ENCODE results near the gene RAB4A. TPM values are rescaled to one million over a fixed set of nuclear protein-coding genes. Genes with fewer than 3 reads are reported as not detected.

RAB4A gene
- total and polyA plus RNA-seq, 2 of the 8 experiments (the other 6 are each of a cell fraction or from before 2014, with no cell fraction given), result 13.3 to 68.8 TPM

DNA sequence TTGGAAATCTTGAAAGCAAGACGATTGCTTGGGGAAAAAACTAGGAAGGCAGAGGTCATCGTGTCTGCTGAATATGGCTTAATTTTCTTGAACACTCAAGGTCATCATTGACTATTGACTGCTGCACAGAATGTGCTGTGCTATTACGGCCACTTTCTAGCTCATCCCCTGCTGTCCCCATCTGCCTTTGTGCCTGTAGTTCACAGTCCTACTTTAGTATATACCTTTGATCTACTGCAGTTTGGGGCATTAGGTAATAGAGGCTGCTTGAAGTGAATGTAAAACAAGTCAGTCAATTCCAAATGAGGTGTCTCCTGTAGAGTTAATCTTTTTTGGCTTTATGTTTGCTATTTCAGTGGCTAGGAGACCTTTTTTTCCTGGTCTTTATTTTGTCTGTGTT is 8.3 kb downstream of the RAB4A start:
- POLR2A ChIA-PET (ENCODE audit: partially characterized antibody), result no interaction called here
- H3K79me2 ChIP-seq (ENCODE audit: control insufficient read depth in 1 of 2, insufficient read depth in 2 of 2, low read length in 2 of 2), result peaks cover 6 to 87% of the 10 kb centered on the region in 2 experiments
- H3K9ac ChIP-seq (replicated peaks in 1 of 4; ENCODE audit: extremely low read depth in 1 of 4, low read depth in 3 of 4, low read length in 3 of 4), result no peak overlapping the region
- no peak overlapping the region for H4K91ac ChIP-seq (replicated peaks; ENCODE audit: insufficient read length, low read length)
- H3K18ac ChIP-seq (ENCODE audit: extremely low read depth, low read length), result no peak overlapping the region
- H3K23ac ChIP-seq (ENCODE audit: insufficient read length), result no peak overlapping the region
- H4K5ac ChIP-seq (ENCODE audit: insufficient read length, low read depth, low read length), result no peak overlapping the region
- H3K9me3 ChIP-seq (ENCODE audit: insufficient read depth in 2 of 2, low read depth in 1 of 2, low read length in 1 of 2), result no peaks in the 10 kb centered on the region
- H3K27me3 ChIP-seq (replicated peaks in 1 of 4; ENCODE audit: control insufficient read depth in 3 of 4, extremely low read depth in 1 of 4, insufficient read depth in 3 of 4, low read length in 3 of 4), result no peaks in the 10 kb centered on the region
- H3K36me3 ChIP-seq (ENCODE audit: control insufficient read depth in 2 of 4, insufficient read depth in 4 of 4, low read length in 3 of 4), result no peaks in the 10 kb centered on the region
- no peak overlapping the region for H3K4ac ChIP-seq (replicated peaks; ENCODE audit: insufficient read length, low read depth, low read length)
- 91% methylated on average over 3 of the region's 3 CpGs; no CpG with 5 or more reads in 1 of the 2 experiments for whole genome bisulfite sequencing, 2 experiments (ENCODE audit: extremely low coverage in 1 of 2, insufficient coverage in 1 of 2, insufficient read length in 1 of 2, insufficient replicate concordance in 2 of 2, low coverage in 1 of 2, low lambda C conversion rate in 2 of 2, missing lambda C conversion rate in 1 of 2)
- H3K23me2 ChIP-seq (ENCODE audit: low read depth, low read length), result no peaks in the 10 kb centered on the region
- CTCF ChIA-PET (ENCODE audit: partially characterized antibody), result no interaction called here
- peaks cover 0 to 3% (median 1%) of the 10 kb centered on the region in 4 experiments; a peak in 3 of 7 replicates for H3K4me1 ChIP-seq (replicated peaks in 1 of 4; ENCODE audit: control insufficient read depth in 3 of 4, insufficient read depth in 4 of 4, low read length in 3 of 4)
- DNase-seq (ENCODE audit: low read depth in 1 of 2, low spot score in 2 of 2), result no peak
- no peak overlapping the region for H4K8ac ChIP-seq (ENCODE audit: extremely low read depth, insufficient read depth, low read length)
- no peak overlapping the region for H3K4me2 ChIP-seq (ENCODE audit: insufficient read depth in 1 of 2, low read depth in 2 of 2, low read length in 2 of 2)
- H3K14ac ChIP-seq (ENCODE audit: insufficient read length), result no peak overlapping the region
- H2AFZ ChIP-seq (ENCODE audit: low read length), result no peak overlapping the region
- no peak overlapping the region for H2BK20ac ChIP-seq (ENCODE audit: low read length)
- no peak overlapping the region for H2BK120ac ChIP-seq (replicated peaks; ENCODE audit: low read depth, low read length)
- H3K27ac ChIP-seq (ENCODE audit: low read depth, low read length), result no peak overlapping the region
- no peak overlapping the region for H2BK15ac ChIP-seq (ENCODE audit: low read length)
- peaks cover 5 to 13% of the 10 kb centered on the region in 2 experiments for H4K20me1 ChIP-seq (replicated peaks in 1 of 2; ENCODE audit: control insufficient read depth in 1 of 2, insufficient read depth in 2 of 2, low read length in 2 of 2)
- H3K4me3 ChIP-seq (ENCODE audit: extremely low read depth in 1 of 4, insufficient read depth in 2 of 4, low read depth in 3 of 4, low read length in 4 of 4), result no peak overlapping the region
- H2BK12ac ChIP-seq (ENCODE audit: low read depth, low read length), result no peak overlapping the region
- FAIRE-seq, result no peak
- no peak overlapping the region for H2BK5ac ChIP-seq (ENCODE audit: low read depth, low read length)
- H3K79me1 ChIP-seq (ENCODE audit: low read depth, low read length), result peaks cover 13% of the 10 kb centered on the region; the same call in 1 of the 2 replicates
- no peak overlapping the region for H3K56ac ChIP-seq (replicated peaks; ENCODE audit: insufficient read length, low read depth, low read length)
- no peak overlapping the region for H2AK5ac ChIP-seq (ENCODE audit: low read depth, low read length)
- TF ChIP-seq ATF2 (IDR thresholded peaks at IDR 0.05; ENCODE audit: low read length), result no peak
- TF ChIP-seq SIRT6 (IDR thresholded peaks at IDR 0.05; ENCODE audit: low read length), result no peak
- no peak for TF ChIP-seq EP300 (IDR thresholded peaks at IDR 0.05; ENCODE audit: borderline replicate concordance in 1 of 2, low read depth in 2 of 2, low read length in 2 of 2)
- TF ChIP-seq YY1 (IDR thresholded peaks at IDR 0.05; ENCODE audit: low read depth, low read length), result no peak
- no peak for TF ChIP-seq POU5F1 (IDR thresholded peaks at IDR 0.05; ENCODE audit: low read depth, low read length)
